Activated CD4-positive, alpha-beta T cell treated with anti-CD3 and anti-CD28 coated beads for 48 hours (primary cell): ENCODE measurements around the gene TMEM232.

ENCODE experiments used
- DNase-seq: peaks from one replicate; pipeline ENCODE4 v3.0.0-alpha.2; 2020

The TMEM232 gene

GRCh38 chr5:110377943-110378342, 348.5 kb downstream of the TMEM232 start:
- DNase-seq = no peak

DNA sequence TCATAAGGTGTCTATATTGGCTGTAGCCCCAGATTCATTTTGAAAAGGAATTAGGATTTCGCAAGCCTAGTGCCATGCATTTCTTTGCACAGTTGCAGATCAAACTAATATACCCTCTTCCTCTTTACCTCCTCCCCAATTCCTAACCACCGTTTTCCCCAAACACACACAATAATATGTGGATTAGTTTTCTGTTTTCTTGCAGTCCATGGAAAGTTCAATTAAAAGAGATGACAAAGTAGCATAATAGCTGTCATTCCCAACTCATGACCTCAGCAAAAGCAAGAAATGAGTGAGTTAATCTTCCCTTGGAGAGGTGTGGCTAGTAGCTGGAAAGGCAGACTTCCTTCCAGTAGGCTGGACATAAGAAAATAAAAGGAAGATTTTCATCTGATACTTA, 349.1 kb downstream of the TMEM232 start:
- DNase-seq = no peak

GRCh38 chr5:110376281-110376951, 350.1 kb downstream of the TMEM232 start:
- DNase-seq = no peak

DNA sequence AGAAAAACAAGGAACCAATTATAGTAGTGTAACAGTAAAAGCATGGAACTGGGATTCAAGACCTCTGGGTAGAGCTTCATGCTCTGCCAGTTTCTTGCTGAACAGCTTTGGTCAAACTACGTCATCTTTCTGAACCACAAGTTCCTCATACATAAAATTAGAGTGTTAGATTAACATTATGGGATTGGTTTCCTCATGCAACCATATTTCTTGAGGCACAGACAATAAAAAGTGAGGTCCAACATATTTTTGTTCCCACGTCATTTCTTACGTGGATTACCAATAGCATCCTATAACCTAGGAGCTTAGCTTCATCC, 354.8 kb downstream of the TMEM232 start:
- DNase-seq = no peak

- DNase-seq = no peak
Observed at GRCh38 chr5:110371011-110371724, 355.3 kb downstream of the TMEM232 start.
